Middle frontal gyrus (tissue), 1 donor: ENCODE measurements around the gene TCAP.
"Not testable (repeated sequence)": the region's sequence is repeated elsewhere in the genome, so short reads cannot be mapped to it uniquely, and the experiment has no call there.

ENCODE experiments used
- DNase-seq: peaks from one replicate; pipeline ENCODE4 v3.0.0-alpha.2; 2015; ENCODE audit warnings: low spot score; ENCODE audit errors: extremely low spot score

Gene TCAP

DNA sequence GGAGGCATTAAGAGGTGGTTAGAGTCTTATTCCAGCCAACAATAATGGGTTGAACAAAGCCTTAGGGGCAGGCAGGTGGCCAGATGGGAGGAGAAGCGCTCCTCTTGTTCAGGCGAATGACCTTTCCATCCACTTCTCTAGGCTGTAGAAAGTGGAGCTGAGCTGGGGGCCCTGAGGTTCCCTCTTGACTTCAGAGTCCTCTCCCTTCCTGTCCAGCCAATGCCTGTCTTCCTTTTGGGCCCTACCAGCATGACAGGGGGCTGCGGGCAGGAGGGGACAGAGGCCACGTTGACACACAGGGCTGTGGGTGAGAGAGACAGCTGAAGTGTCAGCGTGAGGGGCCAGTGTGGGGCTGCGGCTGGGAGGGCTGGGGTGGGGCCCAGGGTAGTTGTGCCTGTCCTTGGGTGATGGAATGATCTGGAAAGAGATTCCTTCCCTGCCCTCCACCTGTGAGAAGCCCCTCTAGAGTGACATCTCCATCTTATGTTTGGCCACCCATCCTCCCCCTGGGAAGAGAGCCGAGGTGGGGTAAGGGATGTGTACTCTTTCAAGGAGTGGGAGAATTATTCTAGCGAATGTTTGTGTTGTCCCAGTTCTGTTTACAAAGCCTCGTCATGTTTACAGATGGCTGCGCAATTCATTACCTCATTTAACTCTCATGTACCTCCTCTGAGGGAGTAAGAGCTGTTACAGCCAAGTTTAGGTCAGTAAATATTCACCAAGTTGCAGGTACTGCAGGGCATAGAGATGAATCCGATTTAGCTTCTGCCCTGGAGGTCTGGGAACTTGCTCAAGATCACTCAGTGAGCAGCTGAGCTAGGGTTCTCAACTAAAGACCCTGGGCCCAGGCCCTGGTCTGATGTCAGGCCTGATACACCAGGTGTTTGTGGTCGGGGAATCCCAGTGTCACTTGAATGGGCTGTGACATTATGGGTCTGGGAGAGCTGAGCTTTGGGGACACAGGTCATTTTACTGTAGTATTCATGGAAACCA, 38.0 kb downstream of the TCAP start:
- no peak for DNase-seq

DNA sequence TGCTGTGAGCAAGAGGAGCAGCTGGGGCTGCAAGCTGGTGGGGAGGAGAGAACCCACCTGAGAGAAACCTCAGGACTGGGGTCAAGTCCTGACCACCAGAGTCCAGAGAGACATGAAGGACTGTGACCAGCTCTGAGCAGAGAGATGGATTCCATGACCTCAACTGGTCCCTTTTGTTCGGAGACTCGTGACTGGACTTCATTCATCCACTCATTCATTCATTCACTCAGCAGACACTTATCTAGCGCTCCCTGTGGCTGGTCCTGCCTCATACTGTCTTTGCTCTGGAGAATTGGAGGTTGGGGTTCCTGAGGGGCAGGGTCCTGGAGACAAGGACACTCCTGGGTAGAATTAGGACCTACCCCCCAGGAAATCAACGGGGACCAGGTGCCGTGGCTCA, 38.8 kb downstream of the TCAP start:
- no peak for DNase-seq

DNA sequence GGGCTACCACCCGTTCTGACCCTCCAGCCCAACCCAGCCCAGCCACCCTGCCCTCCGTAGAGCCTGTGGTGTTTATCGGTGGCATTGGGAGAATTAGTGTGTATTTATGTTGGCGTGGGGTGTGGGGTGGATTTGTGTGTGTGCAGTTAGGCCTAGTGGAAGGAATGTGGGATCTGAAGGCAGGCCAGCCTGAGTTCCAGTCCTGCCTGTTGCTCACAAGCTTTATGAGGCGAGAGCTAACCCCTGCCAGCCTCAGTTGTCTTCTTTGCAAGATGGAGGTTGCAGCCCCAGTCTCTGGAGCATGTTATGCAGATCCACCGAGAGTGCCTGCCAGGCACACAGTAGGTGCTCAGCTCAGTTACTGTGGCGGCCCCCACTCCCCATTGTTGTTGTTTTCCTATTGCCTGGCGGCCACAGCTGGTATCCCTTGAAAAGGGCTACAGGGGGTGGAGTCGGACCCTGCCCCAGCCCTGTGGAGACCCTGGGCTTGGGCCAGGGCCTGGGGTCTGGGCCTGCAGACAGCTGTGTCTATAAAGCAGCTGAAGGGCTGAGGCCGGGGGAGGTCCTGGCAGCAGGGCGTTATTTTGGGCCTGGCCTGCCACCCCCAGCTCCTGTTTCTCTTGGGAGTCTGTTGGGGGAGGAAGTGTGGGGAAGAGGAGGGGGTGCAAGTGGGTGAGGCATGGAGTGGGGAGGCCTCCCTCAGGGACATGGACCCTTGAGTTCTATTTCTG, 39.8 kb downstream of the TCAP start:
- no peak for DNase-seq

DNA sequence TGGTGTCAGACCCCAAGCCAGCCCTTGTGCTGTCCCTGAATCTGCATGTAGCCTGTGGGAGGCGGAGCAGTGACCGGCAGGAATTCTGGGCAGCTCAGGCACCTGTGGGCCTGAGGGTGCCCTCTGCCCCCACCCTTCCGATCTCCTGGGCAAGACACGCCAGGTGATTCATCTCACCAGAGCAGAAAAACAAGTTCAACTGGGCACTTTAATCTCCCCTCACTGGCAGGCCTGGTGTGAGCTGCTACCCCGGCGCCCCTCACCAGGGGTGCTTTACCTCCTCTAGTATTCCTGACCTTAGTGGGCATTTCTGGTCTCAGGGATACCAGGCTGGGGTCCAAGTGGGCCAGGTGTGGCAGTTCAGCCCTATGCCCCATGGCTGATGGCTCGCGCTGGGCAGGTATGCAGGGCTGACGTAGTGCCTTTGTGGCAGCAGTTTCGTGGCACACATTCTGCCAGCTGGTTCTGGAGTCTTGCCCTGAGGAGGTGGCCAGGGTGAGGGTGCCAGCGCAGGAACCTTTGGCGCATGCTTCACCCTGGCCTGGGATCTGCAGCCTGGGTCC, 40.7 kb downstream of the TCAP start:
- no peak for DNase-seq

DNA sequence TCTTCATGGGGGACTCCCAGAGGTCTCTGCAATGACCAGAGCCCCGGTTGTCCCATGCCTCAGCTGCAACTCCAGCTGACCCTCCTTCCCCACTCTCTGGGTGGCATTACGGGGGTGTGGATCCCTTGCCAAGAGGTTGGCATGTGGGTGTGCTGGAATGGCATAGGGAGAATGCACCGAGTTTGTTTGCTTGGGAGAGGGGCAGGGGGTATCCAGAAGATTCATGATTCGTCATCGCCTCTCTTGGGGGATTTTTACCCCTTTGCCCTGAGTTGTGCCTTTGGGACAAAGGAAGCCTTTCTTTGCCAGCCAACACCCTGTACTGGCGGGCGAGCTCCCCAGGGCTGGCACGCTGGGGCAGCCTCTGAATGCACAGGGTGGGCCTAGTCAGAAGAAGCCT, 41.2 kb downstream of the TCAP start:
- no peak for DNase-seq

DNA sequence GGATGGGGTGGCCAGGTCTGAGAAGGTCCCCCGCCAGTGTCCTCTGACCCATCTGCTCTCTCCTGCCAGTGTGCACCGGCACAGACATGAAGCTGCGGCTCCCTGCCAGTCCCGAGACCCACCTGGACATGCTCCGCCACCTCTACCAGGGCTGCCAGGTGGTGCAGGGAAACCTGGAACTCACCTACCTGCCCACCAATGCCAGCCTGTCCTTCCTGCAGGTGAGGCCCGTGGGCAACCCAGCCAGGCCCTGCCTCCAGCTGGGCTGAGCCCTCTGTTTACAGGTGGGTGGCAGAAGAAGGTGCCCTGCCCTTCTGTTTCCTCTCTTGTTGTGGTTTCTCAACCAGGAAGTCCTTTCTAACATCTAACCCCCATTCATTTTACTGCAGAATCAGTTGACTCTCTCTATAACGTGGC, 41.8 kb downstream of the TCAP start:
- DNase-seq: no peak

DNA sequence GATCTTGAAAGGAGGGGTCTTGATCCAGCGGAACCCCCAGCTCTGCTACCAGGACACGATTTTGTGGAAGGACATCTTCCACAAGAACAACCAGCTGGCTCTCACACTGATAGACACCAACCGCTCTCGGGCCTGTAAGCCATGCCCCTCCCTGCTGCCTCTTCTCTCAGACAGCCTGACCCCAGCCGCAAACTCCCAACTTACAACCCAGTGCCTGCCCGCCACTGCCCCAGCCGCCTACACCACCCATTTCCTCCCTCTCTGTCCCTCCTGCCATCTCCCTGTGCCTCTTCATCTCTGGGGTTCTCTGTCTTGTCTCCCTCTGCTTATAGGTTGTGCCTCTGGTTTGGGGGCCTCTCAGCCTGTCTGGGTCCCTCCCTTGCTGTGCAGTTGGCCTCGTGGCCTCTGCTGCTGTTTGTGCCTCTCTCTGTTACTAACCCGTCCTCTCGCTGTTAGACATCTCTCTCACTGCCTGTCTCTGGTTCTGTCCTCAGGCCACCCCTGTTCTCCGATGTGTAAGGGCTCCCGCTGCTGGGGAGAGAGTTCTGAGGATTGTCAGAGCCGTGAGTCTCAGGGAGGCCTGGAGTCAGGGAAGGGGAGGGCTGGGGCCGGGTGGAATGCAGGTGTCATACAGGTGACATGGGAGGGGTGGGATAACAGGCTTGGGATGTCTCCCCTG, 44.3 kb downstream of the TCAP start:
- DNase-seq: no peak

DNA sequence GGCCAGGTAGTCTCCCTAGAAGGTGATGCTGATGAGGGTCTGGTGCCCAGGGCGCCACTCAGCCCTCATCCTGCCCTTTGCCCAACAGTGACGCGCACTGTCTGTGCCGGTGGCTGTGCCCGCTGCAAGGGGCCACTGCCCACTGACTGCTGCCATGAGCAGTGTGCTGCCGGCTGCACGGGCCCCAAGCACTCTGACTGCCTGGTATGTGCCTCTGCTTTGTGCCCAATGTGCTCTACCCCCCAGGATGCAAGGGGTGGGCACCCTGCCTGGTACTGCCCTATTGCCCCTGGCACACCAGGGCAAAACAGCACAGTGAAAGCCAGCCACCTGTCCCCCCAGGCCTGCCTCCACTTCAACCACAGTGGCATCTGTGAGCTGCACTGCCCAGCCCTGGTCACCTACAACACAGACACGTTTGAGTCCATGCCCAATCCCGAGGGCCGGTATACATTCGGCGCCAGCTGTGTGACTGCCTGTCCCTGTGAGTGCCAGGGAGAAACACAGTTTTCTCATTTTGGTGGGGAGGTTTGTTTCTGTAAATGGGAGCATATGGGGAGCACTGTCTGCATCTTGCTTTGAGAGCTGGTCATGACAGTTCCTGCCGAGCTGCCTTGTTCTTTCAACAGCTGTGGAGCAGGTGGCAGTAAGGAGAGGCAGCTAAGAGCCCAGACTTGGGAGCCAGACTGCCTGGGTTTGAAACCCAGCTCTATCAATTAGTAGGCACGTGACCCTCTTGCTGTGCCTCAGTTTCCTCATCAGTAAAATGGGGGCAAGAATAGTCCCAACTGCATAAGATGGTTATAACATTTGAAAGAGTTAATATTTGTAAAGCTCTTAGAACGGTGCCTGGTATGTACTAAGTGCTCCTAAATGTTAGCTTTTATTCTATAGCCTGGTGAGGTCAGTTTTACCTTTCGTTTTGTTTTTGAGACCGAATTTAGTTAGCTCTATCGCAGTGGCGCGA, 45.1 kb downstream of the TCAP start:
- DNase-seq: no peak

DNA sequence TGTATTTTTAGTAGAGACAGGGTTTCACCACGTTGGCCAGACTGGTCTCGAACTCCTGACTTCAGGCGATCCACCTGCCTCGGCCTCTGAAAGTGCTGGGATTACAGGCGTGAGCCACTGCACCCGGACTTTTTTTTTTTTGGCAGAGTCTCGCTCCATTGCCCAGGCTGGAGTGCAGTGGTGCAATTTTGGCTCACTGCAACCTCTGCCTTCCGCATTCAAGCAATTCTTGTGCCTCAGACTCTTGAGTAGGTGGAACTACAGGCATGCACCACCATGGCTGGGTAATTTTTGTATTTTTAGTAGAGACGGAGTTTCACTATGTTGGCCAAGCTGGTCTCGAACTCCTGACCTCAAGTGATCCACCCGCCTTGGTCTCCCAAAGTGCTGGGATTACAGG, 45.9 kb downstream of the TCAP start:
- not testable (repeated sequence) for DNase-seq

DNA sequence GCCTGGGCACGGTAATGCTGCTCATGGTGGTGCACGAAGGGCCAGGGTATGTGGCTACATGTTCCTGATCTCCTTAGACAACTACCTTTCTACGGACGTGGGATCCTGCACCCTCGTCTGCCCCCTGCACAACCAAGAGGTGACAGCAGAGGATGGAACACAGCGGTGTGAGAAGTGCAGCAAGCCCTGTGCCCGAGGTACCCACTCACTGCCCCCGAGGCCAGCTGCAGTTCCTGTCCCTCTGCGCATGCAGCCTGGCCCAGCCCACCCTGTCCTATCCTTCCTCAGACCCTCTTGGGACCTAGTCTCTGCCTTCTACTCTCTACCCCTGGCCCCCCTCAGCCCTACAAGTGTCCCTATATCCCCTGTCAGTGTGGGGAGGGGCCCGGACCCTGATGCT, 46.7 kb downstream of the TCAP start:
- no peak for DNase-seq

DNA sequence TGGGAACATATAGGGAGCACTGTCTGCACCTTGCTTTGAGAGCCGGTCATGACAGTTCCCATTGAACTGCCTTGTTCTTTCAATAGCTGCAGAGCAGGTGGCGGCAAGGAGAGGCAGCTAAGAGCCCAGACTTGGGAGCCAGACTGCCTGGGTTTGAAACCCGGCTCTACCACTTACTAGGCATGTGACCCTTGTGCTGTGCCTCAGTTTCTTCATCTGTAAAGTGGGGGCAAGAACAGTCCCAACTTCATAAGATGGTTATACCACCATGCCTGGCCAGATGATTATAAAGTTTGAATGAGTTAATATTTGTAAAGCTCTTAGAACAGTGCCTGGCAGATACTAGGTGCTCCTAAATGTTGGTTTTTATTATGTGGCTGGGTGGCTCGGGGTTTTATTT, 49.1 kb downstream of the TCAP start:
- no peak for DNase-seq

DNA sequence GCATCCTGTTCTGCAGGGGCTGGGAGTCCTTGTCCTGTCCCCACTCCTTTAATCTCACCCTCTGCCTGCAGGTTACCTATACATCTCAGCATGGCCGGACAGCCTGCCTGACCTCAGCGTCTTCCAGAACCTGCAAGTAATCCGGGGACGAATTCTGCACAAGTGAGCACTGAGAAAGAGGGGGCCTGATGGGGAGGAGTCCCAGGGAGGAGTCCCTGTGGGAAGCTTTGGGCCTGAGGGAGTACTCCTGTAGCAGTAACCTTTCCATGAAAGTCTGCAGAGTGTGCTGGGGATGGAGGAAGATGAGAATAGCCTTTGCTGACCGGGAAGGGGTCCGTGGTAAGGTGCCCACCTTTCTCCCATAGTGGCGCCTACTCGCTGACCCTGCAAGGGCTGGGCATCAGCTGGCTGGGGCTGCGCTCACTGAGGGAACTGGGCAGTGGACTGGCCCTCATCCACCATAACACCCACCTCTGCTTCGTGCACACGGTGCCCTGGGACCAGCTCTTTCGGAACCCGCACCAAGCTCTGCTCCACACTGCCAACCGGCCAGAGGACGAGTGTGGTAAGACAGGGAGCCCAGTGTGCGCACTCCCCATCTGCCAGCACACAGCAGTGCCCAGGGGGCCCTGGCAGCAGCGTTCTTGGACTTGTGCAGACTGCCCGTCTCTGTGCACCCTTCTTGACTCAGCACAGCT, 50.4 kb downstream of the TCAP start:
- no peak for DNase-seq
